Measurements from ENCODE around the gene MAP3K10. TPM values are rescaled to one million over a fixed set of nuclear protein-coding genes. Genes with fewer than 3 reads are reported as not detected.

Gene MAP3K10
- total RNA-seq, 4 donors from 2014 or later: 10.2 to 24.8 (median 11.6) TPM

DNA sequence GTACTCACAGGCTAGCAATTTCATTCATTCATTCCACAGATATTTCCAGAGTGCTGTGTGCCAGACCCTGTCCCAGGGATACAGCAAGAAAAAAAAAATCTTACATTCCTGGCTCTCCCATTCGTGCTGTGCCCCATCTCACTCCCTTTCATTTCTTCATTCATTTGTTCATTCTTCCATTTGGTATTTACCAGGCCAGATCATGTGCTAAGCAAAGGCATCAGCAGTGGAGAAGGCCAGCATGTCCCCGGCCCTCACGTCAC lies 2.3 kb downstream of the MAP3K10 start:
- no peak for DNase-seq (ENCODE audit: low spot score in 2 of 2)
- intact Hi-C loops (cut with DNase I; ENCODE audit: low total_unique reads): no loop called here
- TF ChIP-seq, protein P1, sequence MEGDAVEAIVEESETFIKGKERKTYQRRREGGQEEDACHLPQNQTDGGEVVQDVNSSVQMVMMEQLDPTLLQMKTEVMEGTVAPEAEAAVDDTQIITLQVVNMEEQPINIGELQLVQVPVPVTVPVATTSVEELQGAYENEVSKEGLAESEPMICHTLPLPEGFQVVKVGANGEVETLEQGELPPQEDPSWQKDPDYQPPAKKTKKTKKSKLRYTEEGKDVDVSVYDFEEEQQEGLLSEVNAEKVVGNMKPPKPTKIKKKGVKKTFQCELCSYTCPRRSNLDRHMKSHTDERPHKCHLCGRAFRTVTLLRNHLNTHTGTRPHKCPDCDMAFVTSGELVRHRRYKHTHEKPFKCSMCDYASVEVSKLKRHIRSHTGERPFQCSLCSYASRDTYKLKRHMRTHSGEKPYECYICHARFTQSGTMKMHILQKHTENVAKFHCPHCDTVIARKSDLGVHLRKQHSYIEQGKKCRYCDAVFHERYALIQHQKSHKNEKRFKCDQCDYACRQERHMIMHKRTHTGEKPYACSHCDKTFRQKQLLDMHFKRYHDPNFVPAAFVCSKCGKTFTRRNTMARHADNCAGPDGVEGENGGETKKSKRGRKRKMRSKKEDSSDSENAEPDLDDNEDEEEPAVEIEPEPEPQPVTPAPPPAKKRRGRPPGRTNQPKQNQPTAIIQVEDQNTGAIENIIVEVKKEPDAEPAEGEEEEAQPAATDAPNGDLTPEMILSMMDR (IDR thresholded peaks at IDR 0.05): no peak
- TF ChIP-seq POLR2A (IDR thresholded peaks at IDR 0.05): no peak
- WGBS, 2 donors: 76 to 85% methylated on average over 3 of the region's 3 CpGs
- no peak overlapping the region for H3K4me3 ChIP-seq (ENCODE audit: low read depth, poor library complexity, severe bottlenecking)

DNA sequence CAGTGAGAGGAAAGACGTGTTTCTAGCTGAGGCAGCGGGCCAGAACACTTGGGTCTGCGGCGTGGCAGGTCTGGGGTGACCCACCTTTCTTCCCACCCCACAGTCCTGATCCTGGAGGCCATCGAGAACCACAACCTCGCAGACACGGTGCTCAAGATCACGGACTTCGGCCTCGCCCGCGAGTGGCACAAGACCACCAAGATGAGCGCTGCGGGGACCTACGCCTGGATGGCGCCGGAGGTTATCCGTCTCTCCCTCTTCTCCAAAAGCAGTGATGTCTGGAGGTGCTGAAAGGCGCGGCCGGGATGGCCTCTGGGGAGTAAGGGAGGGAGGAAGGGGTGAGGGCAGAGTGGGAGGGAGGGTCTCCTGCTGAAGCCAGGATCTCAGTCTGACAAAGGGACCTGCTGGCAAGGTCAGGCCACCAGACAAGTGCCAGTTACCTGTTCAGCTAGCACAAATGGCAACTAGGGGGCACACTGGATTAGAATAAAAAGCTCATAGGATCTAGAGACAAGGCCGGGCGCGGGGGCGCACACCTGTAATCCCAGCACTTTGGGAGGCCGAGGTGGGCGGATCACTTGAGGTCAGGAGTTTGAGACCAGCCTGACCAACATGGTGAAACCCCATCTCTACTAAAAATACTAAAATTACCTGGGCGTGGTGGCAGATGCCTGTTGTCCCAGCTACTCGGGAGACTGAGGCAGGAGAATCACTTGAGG lies 7.2 kb downstream of the MAP3K10 start:
- TF ChIP-seq, protein P1 (IDR thresholded peaks at IDR 0.05): no peak
- no peak for TF ChIP-seq POLR2A (IDR thresholded peaks at IDR 0.05)
- DNase-seq (ENCODE audit: low spot score in 2 of 2): no peak
- WGBS, 2 donors: 96 to 98% methylated on average over 29 of the region's 29 CpGs
- intact Hi-C loops (cut with DNase I; ENCODE audit: low total_unique reads): no loop called here
- H3K4me3 ChIP-seq (ENCODE audit: low read depth, poor library complexity, severe bottlenecking): no peak overlapping the region

DNA sequence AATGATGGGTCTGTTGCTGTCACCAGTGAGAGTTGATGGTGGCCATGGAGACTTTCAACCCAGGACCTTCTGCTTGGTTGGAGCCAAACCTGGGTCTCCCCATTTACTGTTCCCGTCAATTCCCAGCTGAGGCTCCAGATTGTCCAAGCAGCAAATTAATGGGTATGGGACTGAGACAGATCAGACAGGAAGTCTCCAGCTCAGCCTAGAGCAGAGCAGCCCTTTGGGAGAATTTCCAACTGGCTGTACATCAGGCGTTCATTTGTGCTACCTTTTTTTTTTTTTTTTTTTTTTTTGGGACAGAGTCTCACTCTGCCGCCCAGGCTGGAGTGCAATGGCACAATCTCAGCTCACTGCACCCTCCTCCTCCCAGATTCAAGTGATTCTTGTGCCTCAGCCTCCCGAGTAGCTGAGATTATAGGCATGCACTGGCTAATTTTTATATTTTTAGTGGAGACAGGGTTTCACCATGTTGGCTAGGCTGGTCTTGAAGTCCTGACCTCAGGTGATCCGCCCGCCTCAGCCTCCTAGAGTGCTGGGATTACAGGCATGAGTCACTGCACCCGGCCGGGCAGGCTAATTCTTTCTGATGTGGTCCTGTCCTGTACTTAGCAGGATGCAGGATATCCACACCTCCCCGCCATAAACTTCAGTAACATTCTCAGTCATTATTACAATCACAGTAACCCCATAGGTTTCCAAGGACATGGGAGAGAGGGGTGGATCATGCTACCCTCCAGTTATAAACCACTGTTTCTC lies 9.3 kb downstream of the MAP3K10 start:
- TF ChIP-seq, protein P1 (IDR thresholded peaks at IDR 0.05): no peak
- TF ChIP-seq POLR2A (IDR thresholded peaks at IDR 0.05): no peak
- DNase-seq (ENCODE audit: low spot score in 2 of 2): no peak
- intact Hi-C loops (cut with DNase I; ENCODE audit: low total_unique reads): no loop called here
- H3K4me3 ChIP-seq (ENCODE audit: low read depth, poor library complexity, severe bottlenecking): no peak overlapping the region
- WGBS, 2 donors: 77% methylated on average over 9 of the region's 9 CpGs

DNA sequence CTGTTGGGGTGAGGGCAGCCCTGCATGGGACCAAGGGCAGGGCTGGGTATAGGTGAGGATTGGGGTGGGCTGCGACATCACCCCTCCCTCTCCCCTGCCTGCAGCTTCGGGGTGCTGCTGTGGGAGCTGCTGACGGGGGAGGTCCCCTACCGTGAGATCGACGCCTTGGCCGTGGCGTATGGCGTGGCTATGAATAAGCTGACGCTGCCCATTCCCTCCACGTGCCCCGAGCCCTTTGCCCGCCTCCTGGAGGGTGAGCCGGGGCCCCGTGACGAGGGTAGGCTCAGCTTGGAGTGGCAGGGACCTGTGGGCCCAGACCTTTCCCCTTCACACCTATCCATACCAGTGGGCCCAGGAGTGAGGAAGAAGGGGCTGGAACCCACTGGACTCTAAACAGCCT lies 13.2 kb downstream of the MAP3K10 start:
- no peak for DNase-seq (ENCODE audit: low spot score in 2 of 2)
- TF ChIP-seq POLR2A (IDR thresholded peaks at IDR 0.05): no peak
- TF ChIP-seq, protein P1 (IDR thresholded peaks at IDR 0.05): no peak
- WGBS, 2 donors: 97% methylated on average over 16 of the region's 16 CpGs
- intact Hi-C loops (cut with DNase I; ENCODE audit: low total_unique reads): no loop called here
- H3K4me3 ChIP-seq (ENCODE audit: low read depth, poor library complexity, severe bottlenecking): no peak overlapping the region

DNA sequence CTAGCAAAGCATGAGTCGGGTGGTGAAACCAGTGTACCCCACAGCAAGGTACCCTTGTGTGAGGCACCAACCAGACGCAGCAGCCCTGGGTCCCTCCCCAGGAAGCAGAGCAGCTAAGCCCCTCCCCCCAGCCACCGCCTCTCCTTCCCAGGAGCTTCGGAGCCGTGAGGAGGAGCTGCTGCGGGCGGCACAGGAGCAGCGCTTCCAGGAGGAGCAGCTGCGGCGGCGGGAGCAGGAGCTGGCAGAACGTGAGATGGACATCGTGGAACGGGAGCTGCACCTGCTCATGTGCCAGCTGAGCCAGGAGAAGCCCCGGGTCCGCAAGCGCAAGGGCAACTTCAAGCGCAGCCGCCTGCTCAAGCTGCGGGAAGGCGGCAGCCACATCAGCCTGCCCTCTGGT lies 14.5 kb downstream of the MAP3K10 start:
- WGBS, 2 donors: 97% methylated on average over 20 to 21 of the region's 21 CpGs
- no peak overlapping the region for H3K4me3 ChIP-seq (ENCODE audit: low read depth, poor library complexity, severe bottlenecking)
- intact Hi-C loops (cut with DNase I; ENCODE audit: low total_unique reads): no loop called here
- no peak for DNase-seq (ENCODE audit: low spot score in 2 of 2)
- no peak for TF ChIP-seq POLR2A (IDR thresholded peaks at IDR 0.05)
- TF ChIP-seq, protein P1 (IDR thresholded peaks at IDR 0.05): no peak
